Astrocyte of the spinal cord (primary cell): ENCODE results near the gene ARR3.

Experiments
- DNase-seq: peaks from one replicate; pipeline ENCODE4 v3.0.0; 2011; ENCODE audit warnings: low read depth, low spot score
- H3K4me3 ChIP-seq: 2 replicates; pipeline ENCODE4 v1.5.1; 2011; ENCODE audit warnings: low read depth, mild to moderate bottlenecking, low read length, moderate library complexity
- CTCF ChIP-seq: IDR thresholded peaks from 2 replicates; pipeline ENCODE4 v1.5.1; 2012; ENCODE audit warnings: low read depth, mild to moderate bottlenecking, low read length, inconsistent platforms
- in situ Hi-C: cut with HindIII; loops from 2 replicates; pipeline ENCODE4 v1.10.0; 2017; ENCODE audit warnings: low sequenced_read_pairs

ARR3 gene

GRCh38 chrX:70254063-70254400 lies 14.1 kb upstream of the ARR3 start:
- no peak for DNase-seq
- no peak overlapping the region for H3K4me3 ChIP-seq

GRCh38 chrX:70254909-70255308 lies 13.2 kb upstream of the ARR3 start:
- in situ Hi-C loops, result no loop called here
- H3K4me3 ChIP-seq, result no peak overlapping the region
- no peak for DNase-seq
- no peak for TF ChIP-seq CTCF

More at GRCh38 chrX:70254063-70254400, 14.1 kb upstream of the ARR3 start:
- TF ChIP-seq CTCF, result no peak
- in situ Hi-C loops, result no loop called here

- H3K4me3 ChIP-seq, result no peak overlapping the region
- no peak for TF ChIP-seq CTCF
- no peak for DNase-seq
- in situ Hi-C loops, result no loop called here
Observed at GRCh38 chrX:70255452-70255851, 12.7 kb upstream of the ARR3 start.

- TF ChIP-seq CTCF, result no peak
- no peak for DNase-seq
- H3K4me3 ChIP-seq, result no peak overlapping the region
- in situ Hi-C loops, result no loop called here
Observed at GRCh38 chrX:70257423-70258288, 10.5 kb upstream of the ARR3 start.

GRCh38 chrX:70260104-70260503 lies 8.0 kb upstream of the ARR3 start, which contains the start of gene P2RY4:
P2RY4 (minus strand) TSS chrX:70260204; CDS start chrX:70259624, 580 bp downstream.
- no peak within 1 kb of the TSS for H3K4me3 ChIP-seq
- TF ChIP-seq CTCF, result no peak
- DNase-seq, result no peak
- in situ Hi-C loops, result no loop called here

- H3K4me3 ChIP-seq, result no peak overlapping the region
- in situ Hi-C loops, result no loop called here
- peak; percentile 40 for DNase-seq
- TF ChIP-seq CTCF, result peak; percentile 70
Observed at GRCh38 chrX:70262952-70263567, 5.1 kb upstream of the ARR3 start.
